ENCODE data around the gene TBC1D17. TPM values are rescaled to one million over a fixed set of nuclear protein-coding genes. Genes with fewer than 3 reads are reported as not detected.

TBC1D17 gene
- total RNA-seq (10 to 100 TPM; 11.3 to 14.9 TPM), polyA plus RNA-seq (10 to 100 TPM; 19.5 to 27.9 TPM)

DNA sequence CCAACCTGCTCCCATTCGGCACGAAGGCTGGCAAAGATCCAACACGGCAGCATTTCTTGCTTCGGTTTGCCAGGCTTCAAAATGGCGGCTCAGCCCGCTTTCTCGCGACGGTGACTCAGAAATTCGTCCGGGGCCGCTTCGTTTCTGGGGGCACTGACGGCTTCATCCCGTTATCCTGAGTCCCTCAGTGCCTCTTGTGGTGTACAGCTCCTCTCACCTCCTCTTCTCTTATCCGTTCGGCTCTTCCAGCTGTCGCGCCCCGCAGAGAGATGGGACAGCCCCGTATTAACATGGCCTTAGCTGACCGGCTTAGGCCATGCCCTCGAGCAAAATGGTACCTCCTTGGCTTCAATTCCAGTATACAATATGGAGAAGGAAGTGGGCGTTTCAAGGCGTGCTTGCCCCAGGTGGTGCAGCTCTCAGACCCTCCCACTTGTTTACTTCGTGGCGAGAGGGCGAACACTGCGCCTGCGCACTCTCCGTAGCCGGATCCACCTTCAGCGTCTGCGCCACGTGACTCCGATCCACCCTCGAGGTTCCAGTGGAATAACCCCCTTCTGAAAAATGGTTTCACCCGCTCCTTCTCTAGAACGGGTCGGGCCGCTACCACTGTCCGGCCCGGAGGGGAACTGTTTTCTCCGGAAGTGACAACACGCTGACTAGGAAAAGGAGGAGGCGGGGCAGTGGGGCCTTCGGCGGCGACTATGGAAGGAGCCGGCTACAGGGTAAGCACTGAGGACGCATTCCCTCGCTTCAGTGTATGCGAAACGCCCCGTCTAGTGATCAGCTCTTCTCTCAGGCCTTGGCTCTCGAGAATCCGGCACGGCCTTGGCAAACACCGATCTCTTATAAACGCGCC is at the start of gene TBC1D17, which contains the start of gene AKT1S1:
TBC1D17 (plus strand) TSS at position 683 of the 859 bp plus-strand sequence; CDS start at position 705, 22 bp downstream.
AKT1S1 (minus strand) TSS at position 336 of the 859 bp plus-strand sequence. CDS start 4,060 bp downstream, outside the sequence.
- H3K27me3 ChIP-seq (ENCODE audit: control insufficient read depth in 4 of 4, insufficient read depth in 4 of 4, low read length in 3 of 4) = no peaks in the 10 kb centered on the region
- H3K9me3 ChIP-seq (ENCODE audit: control insufficient read depth in 4 of 4, low read length in 3 of 4) = no peaks in the 10 kb centered on the region
- peak; percentile 95 for DNase-seq (ENCODE audit: low spot score)
- peaks cover 2 to 37% (median 23%) of the 10 kb centered on the region in 4 donors for H3K4me1 ChIP-seq (ENCODE audit: control insufficient read depth in 4 of 4, insufficient read depth in 4 of 4, low read length in 3 of 4)
- H3K27ac ChIP-seq (ENCODE audit: low read depth in 1 of 2, low read length in 2 of 2) = peak within 1 kb of the TSS; percentile 92 to 97
- WGBS = under 1% methylated on average over 61 of the region's 61 CpGs
- peak within 1 kb of the TSS; percentile 88 to 93 (median 89) for H3K4me3 ChIP-seq (ENCODE audit: low read depth in 1 of 3, low read length in 3 of 3)
- TF ChIP-seq RXRA (IDR thresholded peaks at IDR 0.05) (peak; percentile 60 to 68), FOXA1 (IDR thresholded peaks at IDR 0.05) (peak; percentile 87), YY1 (IDR thresholded peaks at IDR 0.05) (peak; percentile 98), EGR1 (IDR thresholded peaks at IDR 0.05; ENCODE audit: low read depth in 2 of 2) (peak; percentile 72 to 88), GABPA (IDR thresholded peaks at IDR 0.05 in 1 of 2, conservative IDR thresholded peaks at IDR 0.05 in 1 of 2) (peak; percentile 82 to 93), FOXA2 (IDR thresholded peaks at IDR 0.05) (peak; percentile 75), HNF4A (conservative IDR thresholded peaks at IDR 0.05) (peak; percentile 11 to 26), NR2F2 (IDR thresholded peaks at IDR 0.05) (peak; percentile 47), HNF4G (IDR thresholded peaks at IDR 0.05) (no peak), JUND (IDR thresholded peaks at IDR 0.05) (peak; percentile 53 to 90), TAF1 (conservative IDR thresholded peaks at IDR 0.05) (no peak), SP1 (IDR thresholded peaks at IDR 0.05) (peak; percentile 66), RAD21 (IDR thresholded peaks at IDR 0.05) (no peak)
- TF ChIP-seq, protein P1, sequence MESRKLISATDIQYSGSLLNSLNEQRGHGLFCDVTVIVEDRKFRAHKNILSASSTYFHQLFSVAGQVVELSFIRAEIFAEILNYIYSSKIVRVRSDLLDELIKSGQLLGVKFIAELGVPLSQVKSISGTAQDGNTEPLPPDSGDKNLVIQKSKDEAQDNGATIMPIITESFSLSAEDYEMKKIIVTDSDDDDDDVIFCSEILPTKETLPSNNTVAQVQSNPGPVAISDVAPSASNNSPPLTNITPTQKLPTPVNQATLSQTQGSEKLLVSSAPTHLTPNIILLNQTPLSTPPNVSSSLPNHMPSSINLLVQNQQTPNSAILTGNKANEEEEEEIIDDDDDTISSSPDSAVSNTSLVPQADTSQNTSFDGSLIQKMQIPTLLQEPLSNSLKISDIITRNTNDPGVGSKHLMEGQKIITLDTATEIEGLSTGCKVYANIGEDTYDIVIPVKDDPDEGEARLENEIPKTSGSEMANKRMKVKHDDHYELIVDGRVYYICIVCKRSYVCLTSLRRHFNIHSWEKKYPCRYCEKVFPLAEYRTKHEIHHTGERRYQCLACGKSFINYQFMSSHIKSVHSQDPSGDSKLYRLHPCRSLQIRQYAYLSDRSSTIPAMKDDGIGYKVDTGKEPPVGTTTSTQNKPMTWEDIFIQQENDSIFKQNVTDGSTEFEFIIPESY (IDR thresholded peaks at IDR 0.05) = peak; percentile 87
- TF ChIP-seq, protein P2, sequence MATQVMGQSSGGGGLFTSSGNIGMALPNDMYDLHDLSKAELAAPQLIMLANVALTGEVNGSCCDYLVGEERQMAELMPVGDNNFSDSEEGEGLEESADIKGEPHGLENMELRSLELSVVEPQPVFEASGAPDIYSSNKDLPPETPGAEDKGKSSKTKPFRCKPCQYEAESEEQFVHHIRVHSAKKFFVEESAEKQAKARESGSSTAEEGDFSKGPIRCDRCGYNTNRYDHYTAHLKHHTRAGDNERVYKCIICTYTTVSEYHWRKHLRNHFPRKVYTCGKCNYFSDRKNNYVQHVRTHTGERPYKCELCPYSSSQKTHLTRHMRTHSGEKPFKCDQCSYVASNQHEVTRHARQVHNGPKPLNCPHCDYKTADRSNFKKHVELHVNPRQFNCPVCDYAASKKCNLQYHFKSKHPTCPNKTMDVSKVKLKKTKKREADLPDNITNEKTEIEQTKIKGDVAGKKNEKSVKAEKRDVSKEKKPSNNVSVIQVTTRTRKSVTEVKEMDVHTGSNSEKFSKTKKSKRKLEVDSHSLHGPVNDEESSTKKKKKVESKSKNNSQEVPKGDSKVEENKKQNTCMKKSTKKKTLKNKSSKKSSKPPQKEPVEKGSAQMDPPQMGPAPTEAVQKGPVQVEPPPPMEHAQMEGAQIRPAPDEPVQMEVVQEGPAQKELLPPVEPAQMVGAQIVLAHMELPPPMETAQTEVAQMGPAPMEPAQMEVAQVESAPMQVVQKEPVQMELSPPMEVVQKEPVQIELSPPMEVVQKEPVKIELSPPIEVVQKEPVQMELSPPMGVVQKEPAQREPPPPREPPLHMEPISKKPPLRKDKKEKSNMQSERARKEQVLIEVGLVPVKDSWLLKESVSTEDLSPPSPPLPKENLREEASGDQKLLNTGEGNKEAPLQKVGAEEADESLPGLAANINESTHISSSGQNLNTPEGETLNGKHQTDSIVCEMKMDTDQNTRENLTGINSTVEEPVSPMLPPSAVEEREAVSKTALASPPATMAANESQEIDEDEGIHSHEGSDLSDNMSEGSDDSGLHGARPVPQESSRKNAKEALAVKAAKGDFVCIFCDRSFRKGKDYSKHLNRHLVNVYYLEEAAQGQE (IDR thresholded peaks at IDR 0.05) = no peak
- TF ChIP-seq, protein P3, sequence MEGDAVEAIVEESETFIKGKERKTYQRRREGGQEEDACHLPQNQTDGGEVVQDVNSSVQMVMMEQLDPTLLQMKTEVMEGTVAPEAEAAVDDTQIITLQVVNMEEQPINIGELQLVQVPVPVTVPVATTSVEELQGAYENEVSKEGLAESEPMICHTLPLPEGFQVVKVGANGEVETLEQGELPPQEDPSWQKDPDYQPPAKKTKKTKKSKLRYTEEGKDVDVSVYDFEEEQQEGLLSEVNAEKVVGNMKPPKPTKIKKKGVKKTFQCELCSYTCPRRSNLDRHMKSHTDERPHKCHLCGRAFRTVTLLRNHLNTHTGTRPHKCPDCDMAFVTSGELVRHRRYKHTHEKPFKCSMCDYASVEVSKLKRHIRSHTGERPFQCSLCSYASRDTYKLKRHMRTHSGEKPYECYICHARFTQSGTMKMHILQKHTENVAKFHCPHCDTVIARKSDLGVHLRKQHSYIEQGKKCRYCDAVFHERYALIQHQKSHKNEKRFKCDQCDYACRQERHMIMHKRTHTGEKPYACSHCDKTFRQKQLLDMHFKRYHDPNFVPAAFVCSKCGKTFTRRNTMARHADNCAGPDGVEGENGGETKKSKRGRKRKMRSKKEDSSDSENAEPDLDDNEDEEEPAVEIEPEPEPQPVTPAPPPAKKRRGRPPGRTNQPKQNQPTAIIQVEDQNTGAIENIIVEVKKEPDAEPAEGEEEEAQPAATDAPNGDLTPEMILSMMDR (IDR thresholded peaks at IDR 0.05; ENCODE audit: low read depth, low read length, missing input control) = no peak
- TF ChIP-seq, protein P4, sequence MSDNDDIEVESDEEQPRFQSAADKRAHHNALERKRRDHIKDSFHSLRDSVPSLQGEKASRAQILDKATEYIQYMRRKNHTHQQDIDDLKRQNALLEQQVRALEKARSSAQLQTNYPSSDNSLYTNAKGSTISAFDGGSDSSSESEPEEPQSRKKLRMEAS (IDR thresholded peaks at IDR 0.05) = peak; percentile 98
- TF ChIP-seq, protein P5, sequence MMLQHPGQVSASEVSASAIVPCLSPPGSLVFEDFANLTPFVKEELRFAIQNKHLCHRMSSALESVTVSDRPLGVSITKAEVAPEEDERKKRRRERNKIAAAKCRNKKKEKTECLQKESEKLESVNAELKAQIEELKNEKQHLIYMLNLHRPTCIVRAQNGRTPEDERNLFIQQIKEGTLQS (IDR thresholded peaks at IDR 0.05) = peak; percentile 72
- peaks cover 15 to 24% (median 23%) of the 10 kb centered on the region in 4 donors for H3K36me3 ChIP-seq (ENCODE audit: control insufficient read depth in 4 of 4, insufficient read depth in 3 of 4, low read depth in 1 of 4, low read length in 3 of 4)
- peak within 1 kb of the TSS; percentile 93 to 100 for H3K9ac ChIP-seq (ENCODE audit: low read depth in 1 of 2, low read length in 2 of 2)
